HG02763 (cell line): Measurements from ENCODE around the gene UBE2E1.
"Not testable (repeated sequence)": the region's sequence is repeated elsewhere in the genome, so short reads cannot be mapped to it uniquely, and the experiment has no call there.

Experiments used
- ATAC-seq: cut with Tn5 transposase; IDR thresholded peaks from one replicate; pipeline ENCODE4 v1.9.1; 2021; ENCODE audit warnings: mild to moderate bottlenecking, moderate library complexity; ENCODE audit not compliant: unreplicated experiment

The UBE2E1 gene

DNA sequence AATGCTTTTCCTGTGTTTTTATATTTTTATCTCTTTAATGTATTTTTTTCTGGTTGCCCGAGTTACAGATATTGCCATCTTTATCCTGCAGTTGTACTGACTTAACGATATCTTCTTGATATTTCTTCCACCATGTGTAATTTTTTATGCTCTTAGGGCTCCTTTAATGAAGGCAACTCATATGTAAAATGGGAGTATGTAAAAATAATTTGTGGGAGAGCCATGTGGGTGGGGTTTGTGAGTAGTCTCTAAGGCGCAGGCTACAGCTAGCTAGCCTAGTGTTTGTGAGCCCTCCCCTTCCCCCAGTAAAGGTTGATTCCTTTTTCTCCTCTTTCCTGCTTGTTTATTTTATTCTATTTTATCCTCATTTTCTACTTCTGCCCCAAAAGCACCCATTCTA, 38.1 kb downstream of the UBE2E1 start:
- no peak for ATAC-seq

DNA sequence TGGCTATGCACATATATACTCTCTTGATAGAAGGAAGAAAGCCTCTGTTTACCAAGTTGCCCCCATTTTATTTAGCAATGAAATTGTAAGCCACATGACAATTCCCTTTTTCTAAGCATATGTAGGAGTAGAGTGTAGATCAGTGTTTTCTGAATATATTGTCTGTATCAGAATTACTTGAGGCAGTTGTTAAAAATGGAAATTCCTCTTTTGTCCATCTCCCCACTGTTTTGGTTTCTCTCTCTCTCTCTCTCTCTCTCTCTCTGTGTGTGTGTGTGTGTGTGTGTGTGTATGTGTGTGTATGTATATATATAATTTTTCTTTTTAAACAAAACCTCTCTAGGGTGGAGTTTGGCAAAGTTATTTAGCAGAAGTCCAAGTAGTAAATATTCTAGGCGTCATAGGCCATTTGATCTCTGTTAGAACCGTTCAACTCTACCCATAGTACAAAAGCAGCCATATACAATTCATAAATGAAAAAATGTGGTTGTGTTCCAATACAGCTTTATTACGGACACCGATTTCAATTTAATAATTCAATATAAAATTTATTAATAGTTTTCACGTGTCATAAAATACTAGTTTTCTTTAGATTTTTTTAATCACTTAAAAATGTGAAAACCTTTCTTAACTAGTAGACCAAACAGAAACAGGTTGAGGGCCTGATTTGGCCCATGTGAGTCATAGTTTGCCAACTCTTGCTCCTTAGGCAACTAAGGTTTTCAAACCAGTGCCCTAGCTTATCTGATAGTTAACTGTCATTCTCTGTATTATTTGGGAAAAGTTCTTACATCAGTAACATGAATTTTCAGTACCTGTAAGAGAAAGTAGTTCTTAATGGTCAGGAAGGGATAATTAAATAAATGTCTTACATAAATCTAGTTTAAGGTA, 39.8 kb downstream of the UBE2E1 start:
- no peak for ATAC-seq

DNA sequence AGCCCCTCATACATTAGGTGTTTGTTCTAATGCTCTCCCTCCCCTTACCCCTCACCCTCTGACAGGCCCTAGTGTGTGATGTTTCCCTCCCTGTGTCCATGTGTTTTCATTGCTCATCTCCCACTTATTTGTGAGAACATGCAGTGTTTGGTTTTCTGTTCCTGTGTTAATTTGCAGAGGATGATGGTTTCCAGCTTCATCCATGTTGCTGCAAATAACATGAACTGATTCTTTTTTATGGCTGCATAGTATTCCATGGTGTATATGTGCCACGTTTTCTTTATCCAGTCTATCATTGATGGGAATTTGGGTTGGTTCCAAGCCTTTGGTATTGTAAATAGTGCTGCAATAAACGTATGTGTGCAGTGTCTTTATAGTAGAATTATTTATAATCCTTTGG, 43.7 kb downstream of the UBE2E1 start:
- ATAC-seq = not testable (repeated sequence)

DNA sequence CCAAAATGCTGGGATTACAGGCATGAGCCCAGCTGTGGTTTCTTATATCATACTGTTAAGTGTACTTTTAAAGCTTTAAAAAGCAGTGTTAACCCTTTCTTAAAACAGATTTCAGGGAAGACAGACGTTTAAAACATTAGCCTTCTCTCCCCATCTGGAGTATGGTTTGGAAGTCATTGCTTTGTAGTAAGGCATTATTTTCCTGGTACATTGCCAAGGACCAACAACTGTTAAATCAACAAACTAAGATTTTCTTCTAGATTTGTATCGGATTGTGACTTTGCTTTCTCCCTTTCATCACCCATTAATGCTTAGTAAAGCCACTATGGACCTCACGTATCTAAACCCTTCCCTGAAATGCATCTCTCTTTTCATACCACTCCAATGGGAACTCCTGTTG, 50.5 kb downstream of the UBE2E1 start:
- ATAC-seq = no peak

DNA sequence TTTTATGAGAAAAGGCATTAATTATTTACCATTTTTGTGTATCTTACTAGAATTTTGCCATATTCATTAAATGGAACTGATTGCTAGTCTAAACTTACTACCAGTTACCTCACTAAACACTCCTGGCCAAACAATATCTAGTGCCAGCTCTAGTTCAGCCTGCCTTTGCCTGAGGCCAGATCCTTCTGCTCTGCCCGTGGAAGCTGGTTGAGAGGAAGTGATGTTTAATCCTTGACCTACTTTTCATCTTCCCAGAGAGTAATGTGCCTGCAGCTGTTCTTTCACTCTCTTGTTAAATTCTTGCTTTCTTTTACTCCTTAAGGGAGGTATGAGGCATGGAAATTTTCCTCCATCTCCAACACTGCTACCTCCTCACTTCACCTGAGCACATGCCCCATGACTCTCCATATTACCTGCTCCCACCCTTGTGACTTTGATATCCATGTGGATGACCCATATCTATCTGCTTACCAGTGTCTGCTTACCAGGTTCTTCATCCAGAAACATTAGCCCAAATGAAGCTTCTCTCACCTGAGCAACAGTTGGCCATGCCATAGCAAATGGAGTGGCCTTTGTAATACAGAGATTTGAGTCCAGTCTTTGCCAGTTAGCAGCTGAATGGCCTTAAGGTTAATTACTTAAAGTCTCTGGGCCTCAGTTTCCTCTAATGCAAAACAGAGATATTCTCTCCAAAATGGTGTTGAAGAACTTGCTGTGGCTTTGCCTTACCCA, 53.4 kb downstream of the UBE2E1 start:
- no peak for ATAC-seq

DNA sequence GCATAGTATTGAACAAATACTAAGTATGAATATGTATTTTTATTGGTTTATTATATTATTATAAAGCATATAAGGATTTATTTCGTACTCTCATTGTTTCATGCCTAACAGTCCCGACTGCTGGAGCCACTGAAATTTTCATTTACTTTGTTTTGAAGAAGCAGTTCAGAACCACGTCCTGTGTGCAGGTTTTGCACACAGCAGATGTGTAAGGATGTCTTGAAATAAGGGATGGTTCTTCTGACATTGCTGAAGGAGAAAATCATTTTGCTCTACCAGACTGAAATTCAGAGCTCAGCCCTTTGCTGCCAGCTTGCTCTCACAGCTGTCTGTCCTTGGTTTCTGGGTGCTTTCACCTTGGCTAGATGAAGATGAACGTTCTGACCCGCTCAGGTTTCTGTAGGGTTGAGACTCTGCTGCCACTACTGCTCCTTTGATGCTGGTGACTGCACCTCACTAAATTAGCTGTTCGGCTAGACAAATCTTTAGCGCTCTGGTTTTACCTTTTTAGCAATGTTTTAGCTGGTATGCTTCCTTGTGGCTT, 54.2 kb downstream of the UBE2E1 start:
- ATAC-seq = no peak

DNA sequence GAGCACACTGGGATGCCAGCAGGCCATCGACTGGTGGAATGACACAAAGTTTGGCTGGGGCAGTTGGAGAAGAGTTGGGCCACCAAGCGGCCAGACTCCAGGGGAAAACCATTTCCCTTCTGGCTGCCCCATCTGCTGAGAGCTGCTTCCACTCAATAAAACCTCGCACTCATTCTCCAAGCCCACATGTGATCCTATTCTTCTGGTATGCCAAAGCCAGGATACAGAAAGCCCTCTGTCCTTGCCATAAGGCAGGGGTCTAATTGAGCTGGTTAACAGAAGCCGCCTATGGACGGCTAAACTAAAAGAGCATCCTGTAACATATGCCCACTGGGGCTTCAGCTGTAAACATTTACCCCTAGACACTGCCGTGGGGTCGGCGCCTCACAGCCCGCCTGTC, 55.9 kb downstream of the UBE2E1 start:
- ATAC-seq = no peak

DNA sequence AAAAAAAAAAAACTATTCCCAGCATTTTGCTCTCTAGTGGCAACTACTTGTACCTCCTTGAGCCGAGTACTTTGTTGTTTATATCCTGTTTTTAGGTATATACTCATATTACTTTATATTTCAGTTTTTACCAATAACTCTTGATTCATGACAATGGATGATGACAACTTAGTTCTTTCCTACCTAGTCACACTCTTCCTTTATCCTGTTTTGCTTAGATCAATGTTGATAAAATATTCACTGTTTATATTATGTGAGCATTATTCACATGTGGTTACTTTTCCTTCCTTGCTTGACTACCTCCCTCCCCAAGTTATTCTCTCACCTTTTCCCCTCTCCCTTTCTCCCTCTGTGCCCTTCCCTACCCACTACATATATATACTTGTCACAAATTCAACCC, 57.3 kb downstream of the UBE2E1 start:
- ATAC-seq = no peak

DNA sequence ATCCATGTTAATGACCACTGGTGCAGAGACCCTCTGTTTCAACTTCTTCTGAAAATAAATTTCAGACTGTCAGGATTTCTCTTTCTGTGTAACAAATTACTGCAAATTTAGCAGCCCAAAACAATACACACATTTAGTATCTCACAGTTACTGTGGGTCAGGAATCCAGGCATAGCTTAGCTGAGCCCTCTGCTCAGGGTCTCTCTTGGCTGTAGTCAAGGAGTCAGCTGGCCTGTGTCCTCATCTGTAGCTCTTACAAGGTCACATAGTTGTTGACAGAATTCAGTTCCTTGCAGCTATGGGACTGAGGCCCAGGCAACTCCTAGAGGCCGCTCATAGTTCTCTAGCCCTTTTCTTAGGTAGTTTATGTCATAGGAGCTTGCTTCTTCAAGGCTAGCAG, 59.2 kb downstream of the UBE2E1 start:
- no peak for ATAC-seq

DNA sequence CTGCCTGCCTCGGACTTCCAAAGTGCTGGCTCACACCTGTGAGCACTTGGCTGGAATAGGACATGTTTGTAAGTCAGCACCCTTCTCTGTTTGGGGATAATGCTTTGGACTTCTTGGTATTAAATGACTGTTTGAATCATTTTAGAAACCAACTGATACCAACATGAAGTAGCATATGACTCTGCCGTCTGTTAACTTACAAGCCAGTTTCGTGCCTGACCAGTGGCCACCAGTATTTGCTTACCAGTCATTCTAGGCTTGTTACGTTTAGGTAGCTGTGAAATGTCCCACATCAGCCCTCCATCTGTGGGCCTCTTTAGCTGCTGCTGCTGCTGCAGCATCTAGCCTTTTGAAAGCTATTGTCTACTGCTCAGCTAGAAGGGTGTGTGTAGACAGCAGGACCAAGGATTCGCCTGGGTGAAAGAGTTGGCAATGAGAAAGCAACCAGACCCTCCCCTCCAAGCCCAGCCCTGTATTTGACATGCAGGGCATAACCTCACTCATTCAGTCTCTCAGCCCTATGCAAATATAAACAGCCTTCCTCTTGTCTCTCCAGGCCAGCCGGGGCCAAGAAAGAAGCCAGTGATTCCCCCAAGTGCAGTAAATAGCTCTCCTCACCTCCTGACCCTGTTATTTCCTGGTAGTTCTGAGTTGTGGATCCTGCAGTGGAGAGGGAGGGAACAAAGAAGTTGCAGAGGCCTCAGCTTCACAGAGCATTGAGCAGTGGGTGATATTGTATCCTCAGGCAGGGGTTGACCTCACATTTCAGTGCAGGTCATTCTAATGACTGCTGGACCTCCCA, 60.0 kb downstream of the UBE2E1 start:
- peak; percentile 79 for ATAC-seq

DNA sequence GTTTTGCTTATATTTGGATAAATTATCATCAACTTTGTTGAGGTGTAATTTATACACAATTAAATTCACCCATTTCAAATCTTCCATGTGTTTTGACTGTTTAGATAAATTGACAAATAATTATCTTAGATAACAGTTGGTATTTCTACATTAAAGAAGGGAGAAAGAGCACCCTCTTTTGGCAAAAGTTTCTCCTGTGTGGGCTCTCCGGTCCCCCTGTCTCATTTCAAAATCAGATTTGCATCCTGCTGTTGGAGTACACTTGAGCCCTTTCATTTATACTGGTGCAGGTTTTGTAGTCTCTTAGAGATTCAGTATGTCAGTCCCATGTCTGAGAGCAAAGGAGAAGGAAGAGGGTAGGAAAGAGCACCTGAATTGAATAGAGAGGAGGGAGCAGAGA, 61.6 kb downstream of the UBE2E1 start:
- ATAC-seq = no peak

DNA sequence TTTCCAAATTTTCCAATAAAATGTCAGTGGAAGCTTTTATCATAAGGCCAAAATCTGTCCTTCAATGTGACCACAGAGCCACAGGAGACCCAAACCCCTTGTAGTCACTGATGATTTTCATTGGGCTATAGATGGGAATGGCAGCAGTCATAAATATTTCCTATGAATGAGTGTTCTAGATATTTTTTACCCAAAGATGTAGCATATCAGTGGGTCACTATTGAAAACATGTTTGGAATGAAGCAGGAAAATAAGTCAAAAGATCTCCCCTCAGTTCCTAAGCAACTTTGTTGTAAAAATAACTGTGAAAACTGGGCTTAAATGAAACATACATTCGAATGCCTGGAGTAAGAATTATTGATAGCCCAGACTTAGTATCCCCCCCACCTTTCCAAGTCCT, 62.1 kb downstream of the UBE2E1 start:
- no peak for ATAC-seq

DNA sequence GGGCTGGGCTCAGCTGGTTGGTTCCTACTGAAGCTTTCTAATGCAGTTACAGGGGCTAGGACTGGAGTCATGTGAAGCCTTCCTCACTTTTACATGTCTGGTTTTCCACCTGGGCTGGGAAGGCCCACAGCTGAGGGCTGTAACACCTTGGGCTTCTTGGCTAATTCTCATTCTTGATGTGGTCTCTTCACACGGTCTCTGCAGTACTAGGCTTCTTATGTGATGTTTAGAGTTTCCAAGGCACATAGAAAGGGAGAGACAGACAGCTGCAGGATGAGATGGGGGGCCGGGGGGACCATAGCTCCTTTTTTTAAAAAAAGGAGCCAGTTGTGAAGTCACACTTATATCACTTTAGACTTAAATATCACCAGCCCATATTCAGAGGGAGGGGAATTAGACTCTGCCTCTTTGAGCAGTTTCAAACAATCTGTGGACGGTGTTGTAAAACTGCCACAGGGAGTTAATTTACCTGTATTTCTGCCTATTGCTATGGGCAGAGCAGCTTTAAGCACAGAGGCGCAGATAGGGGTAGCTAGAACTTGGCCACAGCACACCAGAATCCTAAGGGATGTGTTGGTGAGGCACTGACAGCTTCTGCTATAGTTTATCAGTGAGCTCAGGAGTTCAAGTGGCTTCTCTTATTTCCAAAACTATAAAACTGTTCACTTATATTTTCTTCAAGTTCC, 64.4 kb downstream of the UBE2E1 start:
- ATAC-seq = no peak

DNA sequence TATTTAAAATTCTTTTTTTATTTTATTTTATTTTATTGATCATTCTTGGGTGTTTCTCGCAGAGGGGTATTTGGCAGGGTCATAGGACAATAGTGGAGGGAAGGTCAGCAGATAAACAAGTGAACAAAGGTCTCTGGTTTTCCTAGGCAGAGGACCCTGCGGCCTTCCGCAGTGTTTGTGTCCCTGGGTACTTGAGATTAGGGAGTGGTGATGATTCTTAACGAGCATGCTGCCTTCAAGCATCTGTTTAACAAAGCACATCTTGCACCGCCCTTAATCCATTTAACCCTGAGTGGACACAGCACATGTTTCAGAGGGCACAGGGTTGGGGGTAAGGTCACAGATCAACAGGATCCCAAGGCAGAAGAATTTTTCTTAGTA, 64.9 kb downstream of the UBE2E1 start:
- not testable (repeated sequence) for ATAC-seq

DNA sequence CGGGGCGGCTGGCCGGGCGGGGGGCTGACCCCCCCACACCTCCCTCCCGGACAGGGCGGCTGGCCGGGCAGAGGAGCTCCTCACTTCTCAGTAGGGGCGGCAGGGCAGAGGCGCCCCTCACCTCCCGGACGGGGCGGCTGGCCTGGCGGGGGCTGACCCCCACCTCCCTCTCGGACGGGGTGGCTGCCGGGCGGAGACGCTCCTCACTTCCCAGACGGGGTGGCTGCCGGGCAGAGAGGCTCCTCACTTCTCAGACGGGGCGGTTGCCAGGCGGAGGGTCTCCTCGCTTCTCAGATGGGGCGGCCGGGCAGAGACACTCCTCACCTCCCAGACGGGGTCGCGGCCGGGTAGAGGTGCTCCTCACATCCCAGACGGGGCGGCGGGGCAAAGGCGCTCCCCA, 65.6 kb downstream of the UBE2E1 start:
- not testable (repeated sequence) for ATAC-seq

DNA sequence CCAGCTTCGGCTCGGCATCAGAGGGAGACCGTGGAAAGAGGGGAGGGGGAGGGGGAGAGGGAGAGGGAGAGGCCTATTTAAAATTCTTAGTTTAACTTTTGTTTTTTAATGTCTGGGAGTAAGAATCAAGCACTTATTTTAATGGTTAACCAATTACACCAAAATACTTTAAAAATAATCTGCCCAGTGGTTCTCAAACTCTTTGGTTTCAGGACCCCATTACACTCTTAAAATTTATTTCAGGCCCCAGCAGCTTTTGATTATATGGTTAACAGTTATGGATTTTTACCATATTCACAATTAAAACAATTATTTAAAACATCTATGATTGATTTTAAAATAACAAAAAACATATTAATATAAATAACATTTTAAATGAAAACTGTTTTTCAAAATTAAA, 66.6 kb downstream of the UBE2E1 start:
- no peak for ATAC-seq

DNA sequence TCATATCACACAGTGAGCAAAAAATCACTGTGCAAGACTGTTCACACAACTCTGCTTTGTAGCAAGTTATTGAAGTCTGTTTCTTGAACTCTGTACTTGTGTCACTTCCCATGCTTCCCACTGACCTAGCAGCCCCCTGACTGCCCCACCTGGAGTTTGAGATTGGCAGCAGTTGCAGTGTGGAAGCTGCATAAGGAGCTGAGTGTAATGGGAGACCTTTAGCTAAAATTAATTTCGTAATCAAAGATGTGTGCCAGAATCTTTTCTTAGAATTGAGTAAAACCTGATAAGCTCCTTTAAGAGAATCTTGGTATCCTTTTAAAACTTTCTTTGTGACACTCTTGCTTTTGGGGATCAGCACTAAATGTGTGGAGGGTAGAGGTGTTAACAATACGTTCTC, 68.2 kb downstream of the UBE2E1 start:
- ATAC-seq = no peak

DNA sequence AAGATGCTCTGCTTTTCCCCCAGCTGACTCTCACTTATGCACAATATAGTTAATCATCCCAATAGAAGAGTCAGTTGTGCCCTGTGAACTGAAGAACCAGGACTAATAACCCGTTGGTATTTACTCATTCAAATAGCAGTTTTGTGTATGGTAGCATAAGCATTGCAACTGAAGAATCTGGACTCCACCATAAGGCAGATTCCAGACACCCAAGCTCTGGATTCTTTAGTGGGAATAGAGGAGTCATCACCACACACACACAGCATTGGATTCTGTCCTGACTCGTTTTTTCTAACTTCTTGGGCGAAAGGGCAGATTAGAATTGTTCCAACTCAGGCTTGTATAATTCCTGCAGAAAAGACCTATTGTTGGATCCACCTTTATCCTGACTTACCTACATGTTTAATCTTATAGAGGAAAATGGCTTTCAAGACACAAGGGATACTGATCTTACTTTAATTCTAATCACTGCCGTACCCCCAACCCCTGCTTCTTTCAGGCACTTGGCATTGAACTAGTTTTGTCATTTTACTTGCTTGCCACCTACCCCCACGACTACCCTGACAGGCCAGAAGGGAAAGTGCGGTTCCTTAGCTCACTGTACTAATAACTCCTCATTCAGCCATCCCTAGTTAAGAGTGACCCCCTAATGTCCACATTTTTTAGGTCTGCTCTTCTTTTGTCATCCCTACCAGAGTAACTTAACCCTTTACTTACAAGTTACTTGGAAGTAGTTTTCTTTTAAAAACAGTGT, 68.8 kb downstream of the UBE2E1 start:
- no peak for ATAC-seq

DNA sequence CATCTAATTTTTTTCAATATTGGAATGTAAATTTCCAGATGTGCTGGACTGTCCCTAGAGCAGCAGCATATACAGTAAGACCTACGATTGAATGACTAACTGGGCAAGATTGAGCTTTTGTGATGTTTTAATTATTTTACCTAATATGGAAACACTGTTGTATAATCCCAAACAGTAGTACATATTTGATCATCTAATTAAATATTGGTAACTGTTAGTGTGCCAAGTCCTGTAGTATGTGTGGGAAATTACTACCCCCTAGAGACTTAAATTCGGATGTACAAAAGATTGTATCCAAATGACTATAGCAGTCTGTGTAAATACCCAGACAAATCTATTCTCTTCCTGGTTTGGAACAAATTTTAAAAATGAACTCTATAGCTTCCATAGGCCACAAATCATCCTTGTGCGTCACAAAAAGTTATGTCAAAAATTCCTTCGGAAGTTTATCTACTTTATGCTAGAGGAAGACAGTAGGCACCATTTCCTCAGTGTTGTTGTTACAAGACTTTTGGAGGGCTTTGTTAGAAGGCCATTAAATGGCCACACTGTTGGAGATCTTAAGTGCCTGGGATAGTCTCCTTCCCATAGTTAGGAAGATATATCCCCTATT, 69.5 kb downstream of the UBE2E1 start:
- no peak for ATAC-seq

DNA sequence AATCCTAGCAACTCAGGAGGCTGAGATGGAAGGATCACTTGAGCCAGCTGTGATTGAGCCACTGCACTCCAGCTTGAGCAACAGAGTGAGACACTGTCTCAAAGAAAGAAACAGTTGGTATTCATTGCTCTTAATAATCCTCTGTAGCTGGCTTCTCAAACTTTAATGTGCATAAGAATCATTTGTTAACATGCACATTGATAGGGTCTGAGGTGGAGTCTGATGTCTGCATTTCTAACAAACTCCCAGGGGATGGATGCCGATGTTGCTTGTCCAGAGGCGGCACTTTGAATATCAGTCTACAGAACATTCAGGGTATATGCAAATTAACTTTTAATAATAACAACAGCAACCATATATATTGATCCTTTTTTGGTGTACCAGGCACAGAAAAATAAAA, 71.2 kb downstream of the UBE2E1 start:
- no peak for ATAC-seq
